H1 (cell line): ENCODE data around the gene SELPLG. TPM values are rescaled to one million over a fixed set of nuclear protein-coding genes. Genes with fewer than 3 reads are reported as not detected.

Experiments
- CTCF ChIA-PET: fragments of 300-600 bp; sonication (Branson Sonifier 250); formaldehyde crosslinking; loops from one replicate; lab custom pipeline; 2021; ENCODE audit not compliant: partially characterized antibody; lab: Charles Lee
- POLR2A ChIA-PET: fragments of 300-600 bp; sonication (Branson Sonifier 250); formaldehyde crosslinking; loops from one replicate; lab custom pipeline; 2021; ENCODE audit warnings: inconsistent platforms; ENCODE audit not compliant: partially characterized antibody; lab: Charles Lee
- DNase-seq, 2 experiments: peaks; one replicate each; pipeline versions ENCODE4 v3.0.0 to v3.0.0-alpha.2; 2010 to 2022; ENCODE audit warnings: low spot score in 2 of 2, low read depth in 1 of 2, mixed read lengths in 1 of 2
- FAIRE-seq: peaks from 2 replicates; lab custom pipeline; 2011; peaks lifted over from hg19 to GRCh38; lab: Jason Lieb, UNC
- H2AFZ ChIP-seq: 2 replicates; pipeline ENCODE4 v1.8.1; 2012; ENCODE audit warnings: low read length, inconsistent platforms
- H2AK5ac ChIP-seq: 2 replicates; pipeline ENCODE4 v1.6.1; 2013; ENCODE audit warnings: low read depth, low read length
- H2BK120ac ChIP-seq: replicated peaks from 2 replicates; pipeline ENCODE3; 2013; ENCODE audit warnings: low read depth, low read length, inconsistent platforms
- H2BK12ac ChIP-seq: 2 replicates; pipeline ENCODE4 v1.6.1; 2013; ENCODE audit warnings: low read depth, low read length
- H2BK15ac ChIP-seq: 2 replicates; pipeline ENCODE4 v1.6.1; 2013; ENCODE audit warnings: low read length
- H2BK20ac ChIP-seq: 2 replicates; pipeline ENCODE4 v1.6.1; 2013; ENCODE audit warnings: low read length
- H2BK5ac ChIP-seq: 2 replicates; pipeline ENCODE4 v1.6.1; 2013; ENCODE audit warnings: low read depth, low read length
- H3K14ac ChIP-seq: 2 replicates; pipeline ENCODE4 v1.6.1; 2013; ENCODE audit warnings: inconsistent platforms; ENCODE audit not compliant: insufficient read length
- H3K18ac ChIP-seq: 2 replicates; pipeline ENCODE4 v1.6.1; 2013; ENCODE audit warnings: low read length; ENCODE audit errors: extremely low read depth
- H3K23ac ChIP-seq: 2 replicates; pipeline ENCODE4 v1.6.1; 2013; ENCODE audit warnings: inconsistent platforms; ENCODE audit not compliant: insufficient read length
- H3K23me2 ChIP-seq: 2 replicates; pipeline ENCODE4 v1.6.1; 2013; ENCODE audit warnings: low read depth, low read length
- H3K27ac ChIP-seq: 2 replicates; pipeline ENCODE4 v1.6.1; 2011; ENCODE audit warnings: low read depth, low read length, inconsistent platforms
- H3K27me3 ChIP-seq, 4 experiments: replicated peaks in 1 of 4; 1 replicate in 1 of 4; 2 replicates in 3 of 4; pipeline versions ENCODE4 v1.6.1 to v1.8.1; 2011 to 2013; ENCODE audit warnings: low read length in 3 of 4, mild to moderate bottlenecking in 3 of 4, inconsistent platforms in 2 of 4, mixed read lengths in 2 of 4, moderate library complexity in 1 of 4; ENCODE audit not compliant: control insufficient read depth in 3 of 4, insufficient read depth in 3 of 4; ENCODE audit errors: extremely low read depth in 1 of 4
- H3K36me3 ChIP-seq, 4 experiments: 2 replicates each; pipeline versions ENCODE4 v1.6.1 to v1.8.1; 2011 to 2013; ENCODE audit warnings: mild to moderate bottlenecking in 4 of 4, low read length in 3 of 4, moderate library complexity in 2 of 4, control low read depth in 1 of 4, inconsistent platforms in 1 of 4; ENCODE audit not compliant: insufficient read depth in 4 of 4, control insufficient read depth in 2 of 4
- H3K4ac ChIP-seq: replicated peaks from 2 replicates; pipeline ENCODE3; 2013; ENCODE audit warnings: low read length, low read depth, mixed read lengths, inconsistent platforms; ENCODE audit not compliant: insufficient read length
- H3K4me1 ChIP-seq, 4 experiments: replicated peaks in 1 of 4; 1 replicate in 1 of 4; 2 replicates in 3 of 4; pipeline versions ENCODE4 v1.6.1 to v1.8.1; 2011 to 2013; ENCODE audit warnings: low read length in 3 of 4, inconsistent platforms in 2 of 4, mixed read lengths in 1 of 4; ENCODE audit not compliant: insufficient read depth in 4 of 4, control insufficient read depth in 3 of 4
- H3K4me2 ChIP-seq, 2 experiments: 2 replicates each; pipeline versions ENCODE4 v1.6.1 to v1.8.1; 2011 to 2013; ENCODE audit warnings: low read depth in 2 of 2, low read length in 2 of 2, control low read depth in 1 of 2, inconsistent platforms in 1 of 2, mild to moderate bottlenecking in 1 of 2; ENCODE audit not compliant: insufficient read depth in 1 of 2
- H3K4me3 ChIP-seq, 4 experiments: fragments of 200-600, 300-600 bp in 1 of 4; sonication (generic), shearing (Covaris generic), sonication (Bioruptor Twin) in 1 of 4; 2 replicates each; pipeline versions ENCODE4 v1.5.1 to v1.8.1; 2011 to 2016; ENCODE audit warnings: low read length in 4 of 4, low read depth in 3 of 4, control low read depth in 2 of 4, inconsistent platforms in 2 of 4, mild to moderate bottlenecking in 2 of 4, mixed read lengths in 1 of 4, moderate library complexity in 1 of 4; ENCODE audit not compliant: insufficient read depth in 2 of 4; ENCODE audit errors: extremely low read depth in 1 of 4
- H3K56ac ChIP-seq: replicated peaks from 2 replicates; pipeline ENCODE3; 2013; ENCODE audit warnings: low read depth, mild to moderate bottlenecking, mixed read lengths, low read length, inconsistent platforms; ENCODE audit not compliant: insufficient read length
- H3K79me1 ChIP-seq: 2 replicates; pipeline ENCODE4 v1.6.1; 2013; ENCODE audit warnings: low read depth, low read length, control low read depth
- H3K79me2 ChIP-seq, 2 experiments: 2 replicates each; pipeline versions ENCODE4 v1.6.1 to v1.8.1; 2012 to 2013; ENCODE audit warnings: low read length in 2 of 2, mild to moderate bottlenecking in 2 of 2, inconsistent platforms in 1 of 2; ENCODE audit not compliant: insufficient read depth in 2 of 2, control insufficient read depth in 1 of 2
- H3K9ac ChIP-seq, 4 experiments: replicated peaks in 1 of 4; 1 replicate in 1 of 4; 2 replicates in 3 of 4; pipeline versions ENCODE4 v1.6.1 to v1.8.1; 2011 to 2013; ENCODE audit warnings: low read depth in 3 of 4, low read length in 3 of 4, control low read depth in 2 of 4, mild to moderate bottlenecking in 2 of 4, moderate library complexity in 2 of 4, inconsistent platforms in 1 of 4; ENCODE audit errors: extremely low read depth in 1 of 4
- H3K9me3 ChIP-seq, 2 experiments: 2 replicates each; pipeline versions ENCODE4 v1.6.1 to v1.8.1; 2012 to 2013; ENCODE audit warnings: mild to moderate bottlenecking in 2 of 2, moderate library complexity in 2 of 2, control low read depth in 1 of 2, inconsistent platforms in 1 of 2, low read depth in 1 of 2, low read length in 1 of 2, mixed read lengths in 1 of 2; ENCODE audit not compliant: insufficient read depth in 2 of 2
- H4K20me1 ChIP-seq, 2 experiments: replicated peaks in 1 of 2; 2 replicates each; pipeline versions ENCODE3 to v1.8.1; 2011 to 2013; ENCODE audit warnings: inconsistent platforms in 2 of 2, low read length in 2 of 2, mild to moderate bottlenecking in 1 of 2; ENCODE audit not compliant: insufficient read depth in 2 of 2, control insufficient read depth in 1 of 2
- H4K5ac ChIP-seq: 2 replicates; pipeline ENCODE4 v1.6.1; 2013; ENCODE audit warnings: low read length, low read depth, mixed read lengths, inconsistent platforms; ENCODE audit not compliant: insufficient read length
- H4K8ac ChIP-seq: 2 replicates; pipeline ENCODE4 v1.8.0; 2013; ENCODE audit warnings: mild to moderate bottlenecking, moderate library complexity, low read length, inconsistent platforms; ENCODE audit not compliant: insufficient read depth; ENCODE audit errors: extremely low read depth
- H4K91ac ChIP-seq: replicated peaks from 2 replicates; pipeline ENCODE3; 2013; ENCODE audit warnings: low read length, mixed read lengths, inconsistent platforms; ENCODE audit not compliant: insufficient read length
- CREB1 ChIP-seq: IDR thresholded peaks from 2 replicates; pipeline ENCODE4 v1.6.1; 2012; ENCODE audit warnings: inconsistent platforms
- E2F6 ChIP-seq: IDR thresholded peaks from 2 replicates; pipeline ENCODE4 v1.6.1; 2012; ENCODE audit warnings: inconsistent platforms
- FOSL1 ChIP-seq: IDR thresholded peaks from 2 replicates; pipeline ENCODE4 v1.6.1; 2011; ENCODE audit warnings: mild to moderate bottlenecking, low read depth, low read length, moderate library complexity; ENCODE audit not compliant: insufficient read depth
- MAX ChIP-seq: IDR thresholded peaks from 2 replicates; pipeline ENCODE4 v1.6.1; 2012; ENCODE audit warnings: inconsistent platforms
- PHF8 ChIP-seq: fragments of 200-600 bp; sonication (generic); conservative IDR thresholded peaks from 2 replicates; pipeline ENCODE4 v1.7.1; 2012; ENCODE audit warnings: low read depth, mild to moderate bottlenecking, inconsistent platforms, low read length, moderate library complexity
- RAD21 ChIP-seq, 2 experiments: IDR thresholded peaks in 1 of 2; conservative IDR thresholded peaks in 1 of 2; 2 replicates each; pipeline ENCODE4 v1.6.1; 2011; ENCODE audit warnings: low read depth in 2 of 2, low read length in 2 of 2, improper control_type of control experiment in 1 of 2, inconsistent platforms in 1 of 2, mild to moderate bottlenecking in 1 of 2, moderate library complexity in 1 of 2
- RFX5 ChIP-seq: IDR thresholded peaks from 2 replicates; pipeline ENCODE4 v1.6.1; 2011; ENCODE audit warnings: low read depth, low read length, improper control_type of control experiment, borderline replicate concordance
- RNF2 ChIP-seq: fragments of 200-900, 300-1000 bp; sonication (generic); IDR thresholded peaks from 2 replicates; pipeline ENCODE4 v1.7.1; 2016; ENCODE audit warnings: borderline replicate concordance, low read depth, mild to moderate bottlenecking, antibody characterized with exemption, low read length; ENCODE audit not compliant: poor library complexity, severe bottlenecking; ENCODE audit errors: missing control alignments
- USF2 ChIP-seq: IDR thresholded peaks from 2 replicates; pipeline ENCODE4 v1.6.1; 2011; ENCODE audit warnings: low read length, improper control_type of control experiment
- WGBS, 2 experiments: shearing (Covaris generic) in 1 of 2; methylation state at CpG; one replicate each; pipeline versions ENCODE4 v1.1.6 to v1.1.7; 2013 to 2015; ENCODE audit warnings: low lambda C conversion rate in 2 of 2, mixed read lengths in 2 of 2, inconsistent platforms in 1 of 2, low coverage in 1 of 2, missing lambda C conversion rate in 1 of 2; ENCODE audit not compliant: insufficient replicate concordance in 2 of 2, insufficient coverage in 1 of 2, insufficient read length in 1 of 2; ENCODE audit errors: extremely low coverage in 1 of 2, missing lambda C conversion rate in 1 of 2; 5-methylcytosine and 5-hydroxymethylcytosine counted together
- polyA plus RNA-seq, 7 experiments: library from polyadenylated mRNA; depleted of rRNA in 3 of 7; stranded (reverse) in 5 of 7; unstranded in 2 of 7; fragments of >200 nt in 5 of 7; fragments of 200-250 nt in 2 of 7; gene quantifications; 1 replicate in 5 of 7; 2 replicates in 1 of 7; 4 replicates in 1 of 7; pipeline versions ENCODE4 v1.2.1 to v1.2.3, GENCODE V29; 2011 to 2013; ENCODE audit warnings: missing spikeins in 2 of 7, mixed read lengths in 2 of 7
- total RNA-seq: library from RNA; stranded (reverse); fragmentation: NEBNext Ultra II Directional; extraction: Animal tissue kit (Norgen Biotek cat#: 25700); gene quantifications from 2 replicates; pipeline ENCODE4 v1.2.1, GENCODE V29; 2021

Gene SELPLG
- total and polyA plus RNA-seq, 2 of the 8 experiments (the other 6 are each of a cell fraction or from before 2014, with no cell fraction given): 0.18 TPM; not detected in 1

- Histone ChIP-seq H3K56ac (no peak overlapping the region), H2AFZ (0 out of 2 replicates have a peak overlapping the region, but pooled peaks have one; percentile 47), H2BK20ac (no peak overlapping the region), H3K23me2 (no peaks in the 10 kb centered on the region), H3K18ac (no peak overlapping the region), H3K4me1 (peaks cover 0 to 12% (median 1%) of the 10 kb centered on the region in 4 experiments; a peak in 4 of 7 replicates), H3K9me3 (no peaks in the 10 kb centered on the region), H2BK120ac (no peak overlapping the region), H3K79me1 (no peaks in the 10 kb centered on the region), H3K4ac (no peak overlapping the region), H2AK5ac (no peak overlapping the region), H2BK12ac (no peak overlapping the region), H4K20me1 (no peaks in the 10 kb centered on the region), H2BK5ac (no peak overlapping the region), H3K4me2 (no peak overlapping the region), H3K27ac (no peak overlapping the region), H3K79me2 (no peaks in the 10 kb centered on the region), H3K4me3 (no peak overlapping the region), H4K91ac (no peak overlapping the region), H3K27me3 (no peaks in the 10 kb centered on the region), H3K9ac (no peak overlapping the region), H4K5ac (no peak overlapping the region), H2BK15ac (no peak overlapping the region), H3K23ac (no peak overlapping the region), H3K36me3 (no peaks in the 10 kb centered on the region), H3K14ac (no peak overlapping the region), H4K8ac (no peak overlapping the region)
- POLR2A ChIA-PET: interaction anchor here (1.1 to 2.0 kb wide), 3 partner anchors 27 to 51 kb away, joined by 3 to 10 read pairs (median 4); partner anchors contain the start of genes ISCU and SART3
- CTCF ChIA-PET: interaction anchor here (0.7 to 22.5 kb wide), 13 partner anchors 10 to 45 kb away, joined by 3 to 523 read pairs (median 5); partner anchors contain the start of genes ISCU, SART3 and TMEM119
- peak; percentile 92 for FAIRE-seq
- peak; percentile 53 to 89 for DNase-seq
- WGBS, 2 experiments: 72% methylated on average over 5 of the region's 5 CpGs; no CpG with 5 or more reads in 1 of the 2 experiments
- TF ChIP-seq RAD21 (IDR thresholded peaks at IDR 0.05 in 1 of 2, conservative IDR thresholded peaks at IDR 0.05 in 1 of 2; ENCODE audit: low read depth in 2 of 2, low read length in 2 of 2): peak; percentile 58 to 67
- TF ChIP-seq FOSL1: no peak
- TF ChIP-seq USF2: no peak
- TF ChIP-seq CREB1: no peak
- no peak for TF ChIP-seq RFX5
- TF ChIP-seq PHF8: no peak
- TF ChIP-seq E2F6: peak; percentile 23; the same call in 1 of the 2 replicates
- no peak for TF ChIP-seq RNF2
- TF ChIP-seq MAX: peak; percentile 50
These were observed 21.7 kb downstream of the SELPLG start for GRCh38 chr12:108611884-108612415.
